Hepatocyte (in vitro differentiated cells): Measurements from ENCODE around the gene CRTC2. TPM values are rescaled to one million over a fixed set of nuclear protein-coding genes. Genes with fewer than 3 reads are reported as not detected.
A peak's percentile ranks its signal among the peaks of the same experiment; 100 is the strongest.

Experiments used
- DNase-seq: peaks from one replicate; pipeline ENCODE4 v3.0.0-alpha.2; 2016; ENCODE audit warnings: low spot score
- H2AFZ ChIP-seq: fragments of 200-600 bp; sonication (generic); 2 replicates; pipeline ENCODE4 v1.6.0; 2016; ENCODE audit warnings: antibody characterized with exemption, mild to moderate bottlenecking
- H3K27ac ChIP-seq: fragments of 200-600 bp; sonication (generic); 2 replicates; pipeline ENCODE4 v1.5.1; 2016; ENCODE audit warnings: mild to moderate bottlenecking
- H3K27me3 ChIP-seq: fragments of 200-600 bp; sonication (generic); 2 replicates; pipeline ENCODE4 v1.6.1; 2016
- H3K36me3 ChIP-seq: fragments of 200-600 bp; sonication (generic); replicated peaks from 2 replicates; pipeline ENCODE4 v1.5.1; 2016; ENCODE audit warnings: low read depth; ENCODE audit not compliant: insufficient read depth
- H3K4me1 ChIP-seq: fragments of 200-600 bp; sonication (generic); 2 replicates; pipeline ENCODE4 v1.5.1; 2016; ENCODE audit warnings: mild to moderate bottlenecking, moderate library complexity; ENCODE audit not compliant: insufficient read depth
- H3K4me2 ChIP-seq: fragments of 200-600 bp; sonication (generic); 2 replicates; pipeline ENCODE4 v1.6.0; 2016
- H3K4me3 ChIP-seq: fragments of 200-600 bp; sonication (generic); 2 replicates; pipeline ENCODE4 v1.5.1; 2016; ENCODE audit warnings: mild to moderate bottlenecking
- H3K79me2 ChIP-seq: fragments of 200-600 bp; sonication (generic); 2 replicates; pipeline ENCODE4 v1.6.0; 2017; ENCODE audit warnings: mild to moderate bottlenecking
- H3K9me2 ChIP-seq: fragments of 200-600 bp; sonication (generic); replicated peaks from 2 replicates; pipeline ENCODE4 v1.6.0; 2017; ENCODE audit warnings: mild to moderate bottlenecking; ENCODE audit not compliant: insufficient read depth
- H3K9me3 ChIP-seq: fragments of 200-600 bp; sonication (generic); 2 replicates; pipeline ENCODE4 v1.5.1; 2016; ENCODE audit warnings: low read depth, mild to moderate bottlenecking
- H4K20me1 ChIP-seq: fragments of 200-600 bp; sonication (generic); 2 replicates; pipeline ENCODE4 v1.6.0; 2016; ENCODE audit warnings: mild to moderate bottlenecking; ENCODE audit not compliant: insufficient read depth, poor library complexity, severe bottlenecking
- EZH2 ChIP-seq: fragments of 200-600 bp; sonication (generic); IDR thresholded peaks from 2 replicates; pipeline ENCODE4 v1.6.1; 2016; ENCODE audit warnings: antibody characterized with exemption, mild to moderate bottlenecking, borderline replicate concordance
- EZH2phosphoT487 ChIP-seq: fragments of 200-600 bp; sonication (generic); IDR thresholded peaks from one replicate; pipeline ENCODE4 v1.6.1; 2018; ENCODE audit warnings: antibody characterized with exemption, mild to moderate bottlenecking, low read depth, moderate library complexity; ENCODE audit not compliant: unreplicated experiment, severe bottlenecking
- WGBS: methylation state at CpG from one replicate; pipeline ENCODE4 v1.1.6; 2016; ENCODE audit warnings: low lambda C conversion rate; ENCODE audit errors: missing lambda C conversion rate; 5-methylcytosine and 5-hydroxymethylcytosine counted together
- polyA plus RNA-seq: library from polyadenylated mRNA; unstranded; fragments of >200 nt; fragmentation: Nextera tagmentation; extraction: Ambion mirVana; gene quantifications from 2 replicates; pipeline ENCODE4 v1.2.1, GENCODE V29; 2016
- total RNA-seq: library from RNA; depleted of rRNA; stranded (reverse); fragments of >200 nt; gene quantifications from 2 replicates; pipeline ENCODE4 v1.2.3, GENCODE V29; 2014
- TF ChIP-seq, protein P1 (sequence below): fragments of 200-600 bp; sonication (generic); IDR thresholded peaks from 2 replicates; pipeline ENCODE4 v1.5.1; 2016; ENCODE audit warnings: antibody characterized with exemption, mild to moderate bottlenecking; ENCODE audit not compliant: poor library complexity

CRTC2 gene
- total and polyA plus RNA-seq, 2 experiments from 2014 or later, result 10.5 to 28.0 TPM

DNA sequence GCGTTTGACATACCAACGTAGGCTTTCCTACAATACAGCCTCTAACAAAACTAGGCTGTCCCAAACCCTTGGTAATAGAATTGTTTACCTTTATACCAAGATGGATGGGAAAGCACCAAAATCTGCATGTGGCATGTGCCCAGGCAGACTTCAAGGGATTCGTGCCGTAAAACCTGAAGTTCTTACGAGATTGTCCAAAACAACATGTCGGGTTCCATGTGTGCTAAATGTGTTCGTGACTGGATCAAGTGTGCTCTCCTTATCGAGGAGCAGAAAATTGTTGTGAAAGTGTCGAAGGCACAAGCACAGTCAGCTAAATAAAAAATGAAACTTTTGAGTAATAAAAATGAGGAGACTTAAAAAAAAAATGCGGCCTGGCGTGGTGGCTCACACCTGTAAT lies 37.2 kb upstream of the CRTC2 start:
- DNase-seq, result no peak
- H3K4me3 ChIP-seq, result no peak overlapping the region
- H3K27ac ChIP-seq, result peak overlapping the region; percentile 19
- peaks cover 26% of the 10 kb centered on the region for H3K79me2 ChIP-seq
- peaks cover 14% of the 10 kb centered on the region for H4K20me1 ChIP-seq
- H3K36me3 ChIP-seq, result peaks cover 2% of the 10 kb centered on the region
- TF ChIP-seq EZH2 (no peak), EZH2phosphoT487 (no peak)
- TF ChIP-seq, protein P1, sequence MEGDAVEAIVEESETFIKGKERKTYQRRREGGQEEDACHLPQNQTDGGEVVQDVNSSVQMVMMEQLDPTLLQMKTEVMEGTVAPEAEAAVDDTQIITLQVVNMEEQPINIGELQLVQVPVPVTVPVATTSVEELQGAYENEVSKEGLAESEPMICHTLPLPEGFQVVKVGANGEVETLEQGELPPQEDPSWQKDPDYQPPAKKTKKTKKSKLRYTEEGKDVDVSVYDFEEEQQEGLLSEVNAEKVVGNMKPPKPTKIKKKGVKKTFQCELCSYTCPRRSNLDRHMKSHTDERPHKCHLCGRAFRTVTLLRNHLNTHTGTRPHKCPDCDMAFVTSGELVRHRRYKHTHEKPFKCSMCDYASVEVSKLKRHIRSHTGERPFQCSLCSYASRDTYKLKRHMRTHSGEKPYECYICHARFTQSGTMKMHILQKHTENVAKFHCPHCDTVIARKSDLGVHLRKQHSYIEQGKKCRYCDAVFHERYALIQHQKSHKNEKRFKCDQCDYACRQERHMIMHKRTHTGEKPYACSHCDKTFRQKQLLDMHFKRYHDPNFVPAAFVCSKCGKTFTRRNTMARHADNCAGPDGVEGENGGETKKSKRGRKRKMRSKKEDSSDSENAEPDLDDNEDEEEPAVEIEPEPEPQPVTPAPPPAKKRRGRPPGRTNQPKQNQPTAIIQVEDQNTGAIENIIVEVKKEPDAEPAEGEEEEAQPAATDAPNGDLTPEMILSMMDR, result no peak
- no peaks in the 10 kb centered on the region for H3K9me2 ChIP-seq
- H3K4me1 ChIP-seq, result peaks cover 18% of the 10 kb centered on the region
- H3K9me3 ChIP-seq, result no peaks in the 10 kb centered on the region
- H3K4me2 ChIP-seq, result no peak overlapping the region
- H2AFZ ChIP-seq, result no peak overlapping the region
- H3K27me3 ChIP-seq, result no peaks in the 10 kb centered on the region
- 98% methylated on average over 11 of the region's 11 CpGs for WGBS

DNA sequence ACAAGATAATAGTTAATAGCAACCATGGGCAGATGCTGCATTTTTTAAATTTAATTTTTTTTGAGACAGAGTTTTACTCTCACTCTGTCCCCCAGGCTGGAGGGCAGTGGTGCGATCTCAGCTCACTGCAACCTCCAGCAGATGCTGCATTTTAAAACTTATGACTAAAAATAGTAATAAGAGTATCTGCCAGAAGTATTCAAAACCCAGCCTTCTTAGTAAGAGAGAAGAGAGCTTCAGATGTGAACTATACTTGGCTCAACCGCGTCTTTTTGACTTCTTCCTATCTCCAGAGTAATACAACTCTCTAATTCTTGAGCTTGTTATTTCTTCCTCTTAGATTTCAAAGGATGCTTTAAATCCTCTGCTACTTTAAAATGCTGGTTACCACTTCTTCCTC lies 36.8 kb upstream of the CRTC2 start:
- Histone ChIP-seq H3K36me3 (peaks cover 2% of the 10 kb centered on the region), H3K79me2 (peaks cover 26% of the 10 kb centered on the region), H2AFZ (no peak overlapping the region), H3K9me3 (no peaks in the 10 kb centered on the region), H4K20me1 (peaks cover 14% of the 10 kb centered on the region), H3K27me3 (no peaks in the 10 kb centered on the region), H3K4me3 (no peak overlapping the region), H3K4me1 (peaks cover 18% of the 10 kb centered on the region), H3K4me2 (no peak overlapping the region), H3K27ac (peak overlapping the region; percentile 19), H3K9me2 (no peaks in the 10 kb centered on the region)
- 97% methylated on average over 3 of the region's 3 CpGs for WGBS
- no peak for TF ChIP-seq EZH2
- TF ChIP-seq, protein P1, result no peak
- TF ChIP-seq EZH2phosphoT487, result no peak
- no peak for DNase-seq

DNA sequence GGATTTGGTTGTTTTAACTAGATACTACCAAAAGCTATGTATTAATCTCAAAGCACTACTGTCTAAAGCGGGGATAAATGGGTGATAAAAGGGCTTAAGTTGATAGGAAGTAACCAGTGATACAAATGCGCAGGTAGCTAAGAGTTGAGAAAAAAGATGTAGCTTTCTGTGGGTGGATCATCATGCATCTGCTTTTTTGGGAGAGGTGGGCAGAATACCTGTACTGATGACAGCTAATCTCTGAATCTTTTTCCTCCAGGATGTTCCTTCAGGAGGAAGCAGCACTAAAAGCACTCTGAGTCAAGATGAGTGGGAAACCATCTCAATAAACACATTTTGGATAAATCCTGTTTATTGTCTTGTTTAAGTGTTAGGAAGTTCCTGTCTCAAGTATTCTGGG lies 33.4 kb upstream of the CRTC2 start:
- Histone ChIP-seq H3K36me3 (peaks cover 2% of the 10 kb centered on the region), H3K9me2 (no peaks in the 10 kb centered on the region), H3K4me1 (peaks cover 18% of the 10 kb centered on the region), H3K79me2 (peaks cover 26% of the 10 kb centered on the region), H3K27ac (peak overlapping the region; percentile 93), H4K20me1 (peaks cover 14% of the 10 kb centered on the region), H3K4me2 (peak overlapping the region; percentile 86), H3K4me3 (peak overlapping the region; percentile 71), H3K27me3 (no peaks in the 10 kb centered on the region), H3K9me3 (no peaks in the 10 kb centered on the region), H2AFZ (no peak overlapping the region)
- TF ChIP-seq, protein P1, result no peak
- DNase-seq, result no peak
- WGBS, result 78% methylated on average over 2 of the region's 2 CpGs

DNA sequence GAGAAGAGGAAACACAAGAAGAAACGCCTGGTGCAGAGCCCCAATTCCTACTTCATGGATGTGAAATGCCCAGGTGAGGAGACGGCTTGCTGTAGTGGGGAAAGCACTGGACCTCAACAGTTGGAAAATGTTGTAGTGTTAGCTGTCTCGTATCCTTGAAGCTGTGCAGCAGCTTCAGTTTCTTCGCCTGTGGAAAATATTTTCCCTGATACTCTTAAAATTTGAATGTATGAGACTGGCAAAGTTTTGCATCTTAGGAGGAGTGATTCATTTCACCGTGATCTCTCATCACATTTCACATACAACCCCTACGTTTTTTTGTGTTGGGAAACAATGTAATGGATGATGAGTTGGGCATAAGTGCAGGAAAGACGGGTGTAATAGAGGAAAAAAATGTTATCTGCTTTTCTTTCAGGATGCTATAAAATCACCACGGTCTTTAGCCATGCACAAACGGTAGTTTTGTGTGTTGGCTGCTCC lies 32.8 kb upstream of the CRTC2 start:
- H3K4me2 ChIP-seq, result peak overlapping the region; percentile 86
- peak overlapping the region; percentile 71 for H3K4me3 ChIP-seq
- TF ChIP-seq EZH2phosphoT487, result no peak
- TF ChIP-seq EZH2, result no peak
- TF ChIP-seq, protein P1, result no peak
- peak overlapping the region; percentile 93 for H3K27ac ChIP-seq
- no peaks in the 10 kb centered on the region for H3K9me3 ChIP-seq
- peaks cover 14% of the 10 kb centered on the region for H4K20me1 ChIP-seq
- no peaks in the 10 kb centered on the region for H3K27me3 ChIP-seq
- no peaks in the 10 kb centered on the region for H3K9me2 ChIP-seq
- peaks cover 20% of the 10 kb centered on the region for H3K4me1 ChIP-seq
- H3K36me3 ChIP-seq, result peaks cover 2% of the 10 kb centered on the region
- WGBS, result 11% methylated on average over 9 of the region's 9 CpGs
- no peak for DNase-seq
- peaks cover 26% of the 10 kb centered on the region for H3K79me2 ChIP-seq
- no peak overlapping the region for H2AFZ ChIP-seq
